Epithelial cell of esophagus (primary cell): ENCODE data around the gene ARIH2.

Experiments
- DNase-seq: peaks from one replicate; pipeline ENCODE4 v3.0.0; 2010; ENCODE audit warnings: low read depth
- H3K4me3 ChIP-seq: 2 replicates; pipeline ENCODE4 v1.5.1; 2011; ENCODE audit warnings: mild to moderate bottlenecking, low read length, control low read depth
- TF ChIP-seq, protein P1 (sequence below): IDR thresholded peaks from 2 replicates; pipeline ENCODE4 v1.5.1; 2011; ENCODE audit warnings: low read depth, mild to moderate bottlenecking, low read length, control low read depth, inconsistent platforms; ENCODE audit not compliant: insufficient read depth; ENCODE audit errors: missing control alignments

ARIH2 gene

DNA sequence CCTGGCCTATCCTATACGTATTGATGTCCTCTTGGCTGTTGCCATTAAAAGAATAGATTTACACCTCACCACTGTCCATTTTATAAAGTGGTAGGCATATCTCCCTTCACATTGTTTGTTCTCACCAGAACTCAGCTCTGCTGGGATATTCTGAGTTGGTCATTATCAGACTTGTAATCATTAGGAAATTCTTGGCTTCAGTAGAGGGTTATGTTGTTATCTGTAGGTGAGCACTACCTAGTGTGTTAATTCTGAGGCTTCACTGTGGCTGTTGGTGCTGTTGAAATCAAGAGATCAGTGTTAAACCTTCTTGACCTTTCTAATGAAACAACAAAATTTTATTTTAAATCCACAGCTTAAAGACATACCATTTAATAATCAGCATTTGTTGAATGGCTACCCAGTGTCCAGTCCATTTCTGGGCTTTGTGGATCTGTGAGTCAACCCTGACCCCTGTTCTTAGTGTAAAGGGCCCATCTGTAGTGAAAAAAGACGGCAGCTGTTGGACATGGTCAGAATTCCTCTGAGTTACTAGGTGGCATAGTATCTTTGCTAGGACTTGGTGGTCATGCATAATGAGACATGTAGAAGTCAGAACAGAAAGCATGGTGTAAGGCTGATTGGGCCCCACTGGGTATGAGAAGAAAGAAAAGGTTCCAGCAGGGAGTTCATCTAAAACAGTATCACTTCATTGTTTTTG lies 38.5 kb downstream of the ARIH2 start:
- TF ChIP-seq, protein P1, sequence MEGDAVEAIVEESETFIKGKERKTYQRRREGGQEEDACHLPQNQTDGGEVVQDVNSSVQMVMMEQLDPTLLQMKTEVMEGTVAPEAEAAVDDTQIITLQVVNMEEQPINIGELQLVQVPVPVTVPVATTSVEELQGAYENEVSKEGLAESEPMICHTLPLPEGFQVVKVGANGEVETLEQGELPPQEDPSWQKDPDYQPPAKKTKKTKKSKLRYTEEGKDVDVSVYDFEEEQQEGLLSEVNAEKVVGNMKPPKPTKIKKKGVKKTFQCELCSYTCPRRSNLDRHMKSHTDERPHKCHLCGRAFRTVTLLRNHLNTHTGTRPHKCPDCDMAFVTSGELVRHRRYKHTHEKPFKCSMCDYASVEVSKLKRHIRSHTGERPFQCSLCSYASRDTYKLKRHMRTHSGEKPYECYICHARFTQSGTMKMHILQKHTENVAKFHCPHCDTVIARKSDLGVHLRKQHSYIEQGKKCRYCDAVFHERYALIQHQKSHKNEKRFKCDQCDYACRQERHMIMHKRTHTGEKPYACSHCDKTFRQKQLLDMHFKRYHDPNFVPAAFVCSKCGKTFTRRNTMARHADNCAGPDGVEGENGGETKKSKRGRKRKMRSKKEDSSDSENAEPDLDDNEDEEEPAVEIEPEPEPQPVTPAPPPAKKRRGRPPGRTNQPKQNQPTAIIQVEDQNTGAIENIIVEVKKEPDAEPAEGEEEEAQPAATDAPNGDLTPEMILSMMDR = no peak

DNA sequence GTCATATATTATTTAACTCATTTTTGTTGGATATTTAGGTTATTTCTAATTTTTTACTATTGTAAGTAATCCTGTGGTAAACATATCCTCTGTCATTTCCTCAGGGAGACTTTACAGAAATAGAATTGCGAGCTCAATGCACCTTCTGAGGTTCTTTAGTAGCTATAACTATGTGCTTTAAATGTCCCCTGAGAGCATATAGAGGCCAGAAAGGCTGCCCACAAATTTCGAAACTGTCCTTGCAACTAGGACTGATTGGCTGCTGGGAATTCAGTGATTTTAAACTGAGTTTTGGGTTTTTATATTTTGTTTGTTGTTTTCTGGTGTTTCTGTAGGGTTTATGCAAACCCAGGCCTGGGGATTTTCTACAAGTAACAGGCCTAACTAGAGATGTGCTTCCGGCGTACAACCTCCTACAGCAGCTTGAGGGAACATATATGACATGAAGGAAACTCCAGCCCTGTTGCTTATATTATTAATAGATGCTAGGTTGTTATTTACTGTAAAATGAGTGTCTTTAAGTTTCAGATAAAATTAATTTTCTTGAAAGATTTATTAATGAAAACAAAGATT lies 42.3 kb downstream of the ARIH2 start:
- H3K4me3 ChIP-seq = no peak overlapping the region
- no peak for DNase-seq
- TF ChIP-seq, protein P1 = no peak

More for the DNA sequence above, 38.5 kb downstream of the ARIH2 start:
- H3K4me3 ChIP-seq = no peak overlapping the region
- DNase-seq = no peak

DNA sequence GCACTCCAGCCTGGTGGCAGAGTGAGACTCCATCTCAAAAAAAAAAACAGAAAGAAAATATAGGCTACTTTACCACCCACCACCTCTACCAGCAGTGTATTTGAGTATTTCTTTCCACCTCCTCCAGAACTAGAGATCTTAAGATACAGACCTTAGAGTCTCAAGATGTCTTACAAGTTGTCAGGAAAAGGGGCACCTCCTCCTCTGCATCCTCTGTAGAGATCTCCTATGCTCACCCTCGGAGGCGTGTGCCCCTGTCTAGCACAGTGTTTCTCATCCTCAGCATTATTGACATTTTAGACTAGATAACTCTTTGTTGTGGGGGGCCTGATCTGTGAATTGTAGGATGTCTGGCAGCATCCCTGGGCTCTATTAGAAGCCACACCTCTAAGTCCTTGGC lies 43.7 kb downstream of the ARIH2 start:
- no peak for DNase-seq
- H3K4me3 ChIP-seq = no peak overlapping the region
- TF ChIP-seq, protein P1 = no peak

GRCh38 chr3:48962939-48963338 lies 44.3 kb downstream of the ARIH2 start:
- H3K4me3 ChIP-seq = no peak overlapping the region
- TF ChIP-seq, protein P1 = no peak
- DNase-seq = no peak

DNA sequence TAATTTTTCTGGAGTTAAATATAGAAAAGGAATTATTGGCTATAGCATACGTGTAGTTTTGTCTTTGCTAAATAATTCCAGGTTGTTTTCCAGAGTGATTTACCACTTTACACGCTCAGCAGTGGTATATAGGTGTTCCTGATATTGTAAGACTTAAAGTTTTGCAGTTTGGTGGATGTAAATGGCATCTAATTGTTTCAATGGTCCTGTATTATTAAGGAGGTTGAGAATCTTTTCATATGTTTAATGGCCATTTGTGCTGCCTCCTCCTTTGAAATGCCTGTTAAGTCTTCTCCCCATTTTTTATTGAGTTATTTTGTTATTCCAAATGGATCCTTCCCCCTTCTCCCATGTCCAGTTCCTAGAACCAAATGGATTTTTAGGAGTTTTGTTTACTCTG lies 44.9 kb downstream of the ARIH2 start:
- TF ChIP-seq, protein P1 = no peak
- H3K4me3 ChIP-seq = no peak overlapping the region
- DNase-seq = no peak

DNA sequence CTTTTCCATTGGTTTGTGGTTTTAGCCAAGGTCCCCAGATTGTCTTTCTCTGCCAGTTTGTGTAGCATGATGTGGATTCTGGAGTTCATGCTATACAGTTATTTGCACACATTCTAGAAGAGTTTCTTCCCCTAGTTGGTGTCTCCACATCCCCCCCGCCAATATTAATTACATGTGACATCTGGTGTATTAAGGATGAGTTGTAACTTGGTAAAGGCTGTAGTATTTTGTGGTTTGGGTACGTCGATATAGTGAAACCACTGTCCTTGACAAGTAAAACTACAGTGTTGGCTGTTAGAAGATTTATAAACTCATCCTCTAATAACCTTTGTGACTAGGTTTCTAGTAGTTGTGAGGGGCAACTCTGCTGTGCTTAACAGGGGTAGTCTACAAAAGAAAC lies 47.7 kb downstream of the ARIH2 start:
- no peak overlapping the region for H3K4me3 ChIP-seq
- TF ChIP-seq, protein P1 = no peak
- no peak for DNase-seq

DNA sequence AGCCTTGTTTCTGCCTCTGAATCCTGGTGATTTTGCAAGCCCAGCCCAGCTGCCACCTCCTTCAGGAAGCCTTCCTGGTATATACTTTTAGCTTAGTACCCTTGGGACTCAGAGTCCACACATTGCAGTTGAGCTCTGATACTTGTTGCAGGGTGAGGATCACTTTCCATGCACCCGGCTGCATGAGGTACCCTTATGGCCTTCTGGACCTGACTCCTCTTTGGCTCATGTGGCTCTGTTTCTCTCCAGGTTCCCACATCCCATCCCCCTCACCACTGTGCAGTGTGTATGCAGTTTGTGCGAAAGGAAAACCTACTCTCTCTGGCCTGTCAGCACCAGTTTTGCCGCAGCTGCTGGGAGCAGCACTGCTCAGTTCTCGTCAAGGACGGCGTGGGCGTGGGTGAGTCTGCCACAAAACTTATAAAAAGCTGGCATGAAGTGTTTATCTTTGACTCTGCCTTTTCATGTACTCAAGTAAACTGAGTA lies 48.3 kb downstream of the ARIH2 start:
- TF ChIP-seq, protein P1 = no peak
- no peak overlapping the region for H3K4me3 ChIP-seq
- peak; percentile 36 for DNase-seq
